Liver (tissue), 9 donors: ENCODE measurements around the gene S100A2. TPM values are rescaled to one million over a fixed set of nuclear protein-coding genes. Genes with fewer than 3 reads are reported as not detected.
A peak's percentile ranks its signal among the peaks of the same experiment; 100 is the strongest.

Source experiments
- DNase-seq: peaks from one replicate; pipeline ENCODE4 v3.0.0-alpha.2; 2017; ENCODE audit warnings: low spot score
- H3K27ac ChIP-seq, 2 donors: one replicate each; pipeline ENCODE4 v1.7.0; 2013; ENCODE audit warnings: inconsistent platforms in 2 of 2, low read length in 2 of 2, control low read depth in 1 of 2, low read depth in 1 of 2, mild to moderate bottlenecking in 1 of 2
- H3K27me3 ChIP-seq, 4 donors: one replicate each; pipeline versions ENCODE4 v1.6.1 to v1.7.0; 2013; ENCODE audit warnings: low read length in 3 of 4, inconsistent platforms in 1 of 4, mild to moderate bottlenecking in 1 of 4, moderate library complexity in 1 of 4; ENCODE audit not compliant: control insufficient read depth in 4 of 4, insufficient read depth in 4 of 4
- H3K36me3 ChIP-seq, 4 donors: one replicate each; pipeline versions ENCODE4 v1.6.1 to v1.7.0; 2013; ENCODE audit warnings: low read length in 3 of 4, mild to moderate bottlenecking in 3 of 4, low read depth in 1 of 4, moderate library complexity in 1 of 4; ENCODE audit not compliant: control insufficient read depth in 4 of 4, insufficient read depth in 3 of 4
- H3K4me1 ChIP-seq, 4 donors: one replicate each; pipeline versions ENCODE4 v1.6.1 to v1.7.0; 2013; ENCODE audit warnings: low read length in 3 of 4, mild to moderate bottlenecking in 3 of 4, moderate library complexity in 1 of 4; ENCODE audit not compliant: control insufficient read depth in 4 of 4, insufficient read depth in 4 of 4
- H3K4me3 ChIP-seq, 3 donors: one replicate each; pipeline versions ENCODE4 v1.6.1 to v1.7.0; 2013; ENCODE audit warnings: low read length in 3 of 3, control low read depth in 1 of 3, low read depth in 1 of 3, mild to moderate bottlenecking in 1 of 3
- H3K9ac ChIP-seq, 2 donors: one replicate each; pipeline ENCODE4 v1.7.0; 2013; ENCODE audit warnings: low read length in 2 of 2, mild to moderate bottlenecking in 2 of 2, moderate library complexity in 2 of 2, control low read depth in 1 of 2, low read depth in 1 of 2
- H3K9me3 ChIP-seq, 4 donors: one replicate each; pipeline versions ENCODE4 v1.6.1 to v1.7.0; 2013; ENCODE audit warnings: low read length in 3 of 4; ENCODE audit not compliant: control insufficient read depth in 4 of 4
- EGR1 ChIP-seq, 2 donors: IDR thresholded peaks; 2 replicates each; pipeline ENCODE4 v1.6.1; 2016 to 2018; ENCODE audit warnings: antibody characterized with exemption in 2 of 2, low read depth in 2 of 2
- FOXA1 ChIP-seq: IDR thresholded peaks from 2 replicates; pipeline ENCODE4 v1.6.1; 2016; ENCODE audit warnings: antibody characterized with exemption
- FOXA2 ChIP-seq: IDR thresholded peaks from 2 replicates; pipeline ENCODE4 v1.6.1; 2016; ENCODE audit warnings: antibody characterized with exemption
- GABPA ChIP-seq, 2 donors: IDR thresholded peaks in 1 of 2; conservative IDR thresholded peaks in 1 of 2; 2 replicates each; pipeline ENCODE4 v1.6.1; 2016; ENCODE audit warnings: antibody characterized with exemption in 2 of 2, mild to moderate bottlenecking in 1 of 2, moderate library complexity in 1 of 2
- HNF4A ChIP-seq, 2 donors: conservative IDR thresholded peaks; 2 replicates each; pipeline ENCODE4 v1.6.1; 2016; ENCODE audit warnings: antibody characterized with exemption in 2 of 2, mild to moderate bottlenecking in 2 of 2
- JUND ChIP-seq, 2 donors: IDR thresholded peaks; 2 replicates each; pipeline ENCODE4 v1.6.1; 2016; ENCODE audit warnings: antibody characterized with exemption in 2 of 2
- MAX ChIP-seq: IDR thresholded peaks from 2 replicates; pipeline ENCODE4 v1.6.1; 2016; ENCODE audit warnings: antibody characterized with exemption
- NR2F2 ChIP-seq: IDR thresholded peaks from 2 replicates; pipeline ENCODE4 v1.6.1; 2016; ENCODE audit warnings: antibody characterized with exemption
- RXRA ChIP-seq, 2 donors: IDR thresholded peaks; 2 replicates each; pipeline ENCODE4 v1.6.1; 2017 to 2018; ENCODE audit warnings: antibody characterized with exemption in 2 of 2, mild to moderate bottlenecking in 1 of 2
- SP1 ChIP-seq: IDR thresholded peaks from 2 replicates; pipeline ENCODE4 v1.6.1; 2018; ENCODE audit warnings: antibody characterized with exemption, mild to moderate bottlenecking
- TAF1 ChIP-seq: conservative IDR thresholded peaks from 2 replicates; pipeline ENCODE4 v1.6.1; 2016; ENCODE audit warnings: antibody characterized with exemption, mild to moderate bottlenecking
- YY1 ChIP-seq: IDR thresholded peaks from 2 replicates; pipeline ENCODE4 v1.6.1; 2016; ENCODE audit warnings: antibody characterized with exemption, mild to moderate bottlenecking
- WGBS: extraction: QIAGEN DNeasy Blood & Tissue Kit; methylation state at CpG from one replicate; pipeline ENCODE4 v1.1.7; 2013; 5-methylcytosine and 5-hydroxymethylcytosine counted together
- polyA plus RNA-seq, 2 donors: library from polyadenylated mRNA; stranded (reverse) in 1 of 2; unstranded in 1 of 2; fragments of 200-250 nt in 1 of 2; fragments of >200 nt in 1 of 2; fragmentation: Nextera tagmentation in 1 of 2; extraction: Ambion mirVana in 1 of 2; gene quantifications; one replicate each; pipeline versions ENCODE4 v1.2.1 to v1.2.3, GENCODE V29; 2013 to 2015
- total RNA-seq, 2 donors: library from RNA; depleted of rRNA; stranded (reverse); fragments of >200 nt; gene quantifications; one replicate each; pipeline ENCODE4 v1.2.3, GENCODE V29; 2014
- TF ChIP-seq, protein P1 (sequence below): IDR thresholded peaks from 2 replicates; pipeline ENCODE4 v1.6.1; 2016; ENCODE audit warnings: antibody characterized with exemption
- donor health status: healthy.
- donor health status: healthy.
- donor health status: healthy.
- donor health status: healthy.
- donor health status: healthy.

Gene S100A2
- total and polyA plus RNA-seq, 4 donors = 0.22 to 0.67 TPM; not detected in 2

DNA sequence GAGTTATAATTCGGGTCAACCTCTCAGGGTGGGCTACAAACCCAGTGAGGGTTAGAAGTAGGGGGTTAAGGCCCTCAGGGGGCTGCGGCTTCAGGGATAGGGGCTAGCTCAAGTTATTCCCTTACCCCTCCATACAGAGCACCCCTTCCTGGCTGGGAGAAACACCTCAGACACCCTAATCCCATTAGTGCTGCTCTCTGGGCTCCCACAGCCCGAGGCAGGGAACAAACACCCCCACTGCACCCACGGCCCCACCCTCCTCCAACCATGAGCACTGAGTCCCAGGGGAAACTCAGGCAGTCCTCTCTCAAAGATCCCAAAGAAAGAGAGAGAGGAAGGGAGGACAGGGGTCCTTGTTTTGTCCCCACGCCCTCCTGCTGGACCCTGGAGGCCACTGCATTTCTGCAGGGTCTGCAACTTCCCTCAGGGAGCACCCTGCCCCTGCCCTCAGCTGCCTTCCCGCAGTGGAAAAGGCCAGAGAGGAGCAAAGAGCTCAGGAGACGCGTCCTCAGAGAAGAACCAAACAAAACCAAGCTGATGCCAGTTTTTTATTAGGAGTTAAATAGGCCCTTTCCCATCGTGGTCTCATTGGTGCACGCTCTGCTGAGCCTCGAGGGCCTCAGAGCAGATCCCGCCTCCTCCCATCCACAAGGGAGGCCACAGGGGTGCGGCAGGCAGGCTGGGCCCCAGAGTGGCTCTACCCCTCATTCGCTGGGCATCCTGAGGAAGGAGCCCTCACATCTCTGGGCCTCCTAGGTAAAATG lies 18.7 kb downstream of the S100A2 start:
- Histone ChIP-seq H3K9ac (no peak overlapping the region), H3K36me3 (no peaks in the 10 kb centered on the region), H3K9me3 (no peaks in the 10 kb centered on the region), H3K4me3 (no peak overlapping the region), H3K27me3 (no peaks in the 10 kb centered on the region), H3K27ac (no peak overlapping the region), H3K4me1 (no peaks in the 10 kb centered on the region)
- no peak for TF ChIP-seq YY1
- TF ChIP-seq EGR1 (IDR thresholded peaks at IDR 0.05; ENCODE audit: low read depth in 2 of 2) = no peak
- no peak for TF ChIP-seq TAF1
- no peak for TF ChIP-seq RXRA (IDR thresholded peaks at IDR 0.05)
- no peak for TF ChIP-seq FOXA2
- TF ChIP-seq NR2F2 = no peak
- no peak for DNase-seq
- 74% methylated on average over 14 of the region's 14 CpGs for WGBS

- DNase-seq = no peak
- H3K4me1 ChIP-seq = no peaks in the 10 kb centered on the region
- no peaks in the 10 kb centered on the region for H3K27me3 ChIP-seq
- 90% methylated on average over 8 of the region's 8 CpGs for WGBS
- no peak for TF ChIP-seq TAF1
- TF ChIP-seq YY1 = no peak
- no peak for TF ChIP-seq SP1
- no peak for TF ChIP-seq FOXA1
- TF ChIP-seq, protein P1, sequence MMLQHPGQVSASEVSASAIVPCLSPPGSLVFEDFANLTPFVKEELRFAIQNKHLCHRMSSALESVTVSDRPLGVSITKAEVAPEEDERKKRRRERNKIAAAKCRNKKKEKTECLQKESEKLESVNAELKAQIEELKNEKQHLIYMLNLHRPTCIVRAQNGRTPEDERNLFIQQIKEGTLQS = no peak
- TF ChIP-seq FOXA2 = no peak
- no peak for TF ChIP-seq HNF4A (conservative IDR thresholded peaks at IDR 0.05)
- TF ChIP-seq MAX = no peak
- TF ChIP-seq JUND (IDR thresholded peaks at IDR 0.05) = no peak
- TF ChIP-seq NR2F2 = no peak
- H3K4me3 ChIP-seq = no peak overlapping the region
- H3K27ac ChIP-seq = no peak overlapping the region
- H3K9ac ChIP-seq = no peak overlapping the region
- H3K9me3 ChIP-seq = no peaks in the 10 kb centered on the region
- H3K36me3 ChIP-seq = no peaks in the 10 kb centered on the region
Measured at GRCh38 chr1:153546371-153546770, 19.3 kb downstream of the S100A2 start.

DNA sequence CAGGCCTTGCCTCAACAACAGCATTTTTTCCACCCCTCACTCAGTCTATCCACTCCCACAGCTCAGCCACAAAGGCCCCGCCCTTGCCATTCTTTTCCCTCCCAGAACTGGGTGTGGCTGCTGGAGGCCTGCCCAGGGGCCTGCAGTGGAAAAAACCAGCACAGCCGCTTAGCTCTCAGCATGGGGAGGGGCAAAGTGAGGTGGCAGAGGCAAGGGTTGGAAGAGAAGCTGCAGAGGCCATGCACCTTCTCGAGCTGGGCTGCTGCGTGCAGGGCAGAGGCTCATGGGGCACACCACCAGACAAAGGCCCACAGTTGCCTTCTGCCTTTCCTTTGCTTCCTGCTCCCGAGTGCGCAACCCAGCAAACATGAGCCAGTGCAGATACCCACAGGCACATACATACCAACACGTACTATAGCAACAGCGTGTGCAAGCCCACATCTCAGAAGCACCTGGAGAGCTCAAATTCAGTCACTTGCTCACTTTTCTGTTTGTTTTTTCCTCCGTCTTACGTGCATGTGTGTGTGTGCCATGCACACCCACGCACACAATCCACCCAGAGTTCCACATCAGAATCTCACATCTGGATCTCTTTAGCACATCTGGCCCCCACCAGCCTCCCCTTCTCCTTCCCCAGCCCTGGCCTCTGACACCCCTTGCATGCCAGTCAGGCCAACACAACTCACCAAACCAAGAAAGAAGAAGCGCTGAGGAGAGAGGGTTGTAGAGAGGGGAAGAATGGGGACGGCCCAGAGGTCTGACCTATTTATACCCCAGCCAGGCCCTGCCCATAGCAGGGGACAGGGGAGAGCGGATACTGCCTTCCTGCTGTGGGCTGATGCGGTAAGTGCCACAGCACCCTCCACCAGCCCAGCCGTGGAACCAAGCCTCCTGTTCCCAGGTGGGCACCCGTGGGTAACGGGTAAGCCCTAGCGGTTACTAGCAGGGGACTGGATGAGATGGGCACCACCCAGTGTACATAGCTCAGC lies 20.3 kb downstream of the S100A2 start, which contains the start of gene S100A4:
Gene S100A4 (minus strand): TSS at position 740 of the 989 bp plus-strand sequence. CDS start 1,012 bp downstream, outside the sequence.
- H3K36me3 ChIP-seq = no peaks in the 10 kb centered on the region
- H3K27me3 ChIP-seq = no peaks in the 10 kb centered on the region
- no peaks in the 10 kb centered on the region for H3K9me3 ChIP-seq
- peak within 1 kb of the TSS in 1 of 2 donors; percentile 64 for H3K27ac ChIP-seq
- H3K4me1 ChIP-seq = no peaks in the 10 kb centered on the region
- DNase-seq = peak; percentile 84
- peak within 1 kb of the TSS in 1 of 2 donors; percentile 32 for H3K9ac ChIP-seq
- H3K4me3 ChIP-seq = no peak within 1 kb of the TSS
- 71% methylated on average over 19 of the region's 19 CpGs for WGBS
- TF ChIP-seq SP1 (peak; percentile 72), JUND (IDR thresholded peaks at IDR 0.05) (no peak), GABPA (IDR thresholded peaks at IDR 0.05 in 1 of 2, conservative IDR thresholded peaks at IDR 0.05 in 1 of 2) (no peak), FOXA1 (no peak), NR2F2 (no peak)
